Esophagus squamous epithelium (tissue), 5 donors: ENCODE results near the gene PIPOX. TPM values are rescaled to one million over a fixed set of nuclear protein-coding genes. Genes with fewer than 3 reads are reported as not detected.

Experiments
- DNase-seq: peaks from one replicate; lab custom pipeline; 2025; lab: John Stamatoyannopoulos, UW
- H3K27ac ChIP-seq, 4 donors: fragments of 200-600 bp; sonication (generic); one replicate each; pipeline ENCODE4 v1.5.1; 2016 to 2019; ENCODE audit warnings: mild to moderate bottlenecking in 1 of 4
- H3K27me3 ChIP-seq, 4 donors: fragments of 200-600 bp; sonication (generic); 1 replicate in 3 of 4; 2 replicates in 1 of 4; pipeline versions ENCODE4 v1.5.1 to v1.6.0; 2017 to 2021; ENCODE audit warnings: antibody characterized with exemption in 1 of 4
- H3K36me3 ChIP-seq, 3 donors: fragments of 200-600 bp; sonication (generic); one replicate each; pipeline ENCODE4 v1.5.1; 2016 to 2019
- H3K4me1 ChIP-seq, 3 donors: fragments of 200-600 bp; sonication (generic); one replicate each; pipeline ENCODE4 v1.5.1; 2017 to 2019
- H3K4me3 ChIP-seq, 4 donors: fragments of 200-600 bp; sonication (generic); 1 replicate in 3 of 4; 2 replicates in 1 of 4; pipeline ENCODE4 v1.5.1; 2016 to 2019; ENCODE audit warnings: mild to moderate bottlenecking in 2 of 4, moderate library complexity in 1 of 4
- H3K9me3 ChIP-seq, 3 donors: fragments of 200-600 bp; sonication (generic); one replicate each; pipeline ENCODE4 v1.5.1; 2016 to 2019
- CTCF ChIP-seq, 6 experiments: fragments of 450-650 bp in 4 of 6; fragments of 200-600 bp in 2 of 6; sonication (generic) in 2 of 6; IDR thresholded peaks; one replicate each; pipeline ENCODE4 v1.5.1; 2016 to 2019; ENCODE audit warnings: antibody characterized with exemption in 6 of 6, mild to moderate bottlenecking in 4 of 6, moderate library complexity in 4 of 6
- POLR2A ChIP-seq, 4 donors: fragments of 450-650 bp; IDR thresholded peaks; one replicate each; pipeline ENCODE4 v1.6.1; 2017; ENCODE audit warnings: antibody characterized with exemption in 4 of 4, mild to moderate bottlenecking in 4 of 4, moderate library complexity in 3 of 4
- WGBS, 2 donors: methylation state at CpG; one replicate each; pipeline ENCODE4 v1.1.5; 2018; 5-methylcytosine and 5-hydroxymethylcytosine counted together
- intact Hi-C: fragments of 100-400 bp; cut with DNase I; formaldehyde crosslinking; loops from one replicate; pipeline ENCODE4 v1.15.0; 2022
- total RNA-seq, 4 donors: library from RNA; depleted of rRNA; stranded (reverse); fragments of >200 nt; gene quantifications; one replicate each; pipeline ENCODE4 v1.1.0, GENCODE V29; 2016
- donor health status: DM: yes; HTN: yes; CAD: no.

PIPOX gene
- total RNA-seq, 4 donors from 2014 or later = 1.3 to 4.2 TPM; not detected in 2

GRCh38 chr17:29089601-29090044, 46.7 kb downstream of the PIPOX start:
- peaks cover 58 to 100% (median 83%) of the 10 kb centered on the region in 3 donors for H3K36me3 ChIP-seq
- 83 to 92% methylated on average over 10 to 14 of the region's 20 CpGs for WGBS, 2 donors
- intact Hi-C loops = no loop called here
- H3K9me3 ChIP-seq = no peaks in the 10 kb centered on the region
- peaks cover 0 to 12% (median 0%) of the 10 kb centered on the region in 3 donors for H3K4me1 ChIP-seq
- H3K27ac ChIP-seq = no peak overlapping the region
- H3K4me3 ChIP-seq = no peak overlapping the region
- no peaks in the 10 kb centered on the region for H3K27me3 ChIP-seq
- TF ChIP-seq POLR2A (IDR thresholded peaks at IDR 0.05) (no peak), CTCF (IDR thresholded peaks at IDR 0.05) (no peak)
- DNase-seq = no peak

- no peaks in the 10 kb centered on the region for H3K27me3 ChIP-seq
- H3K27ac ChIP-seq = no peak overlapping the region
- DNase-seq = no peak
- TF ChIP-seq CTCF (IDR thresholded peaks at IDR 0.05) (no peak), POLR2A (IDR thresholded peaks at IDR 0.05) (no peak)
- H3K36me3 ChIP-seq = peaks cover 60 to 100% (median 83%) of the 10 kb centered on the region in 3 donors
- H3K4me3 ChIP-seq = no peak overlapping the region
- H3K9me3 ChIP-seq = no peaks in the 10 kb centered on the region
- H3K4me1 ChIP-seq = peaks cover 0 to 12% (median 0%) of the 10 kb centered on the region in 3 donors
- intact Hi-C loops = no loop called here
- WGBS, 2 donors = 79 to 88% methylated on average over 4 of the region's 4 CpGs
These were observed 47.2 kb downstream of the PIPOX start for GRCh38 chr17:29090108-29090507.

DNA sequence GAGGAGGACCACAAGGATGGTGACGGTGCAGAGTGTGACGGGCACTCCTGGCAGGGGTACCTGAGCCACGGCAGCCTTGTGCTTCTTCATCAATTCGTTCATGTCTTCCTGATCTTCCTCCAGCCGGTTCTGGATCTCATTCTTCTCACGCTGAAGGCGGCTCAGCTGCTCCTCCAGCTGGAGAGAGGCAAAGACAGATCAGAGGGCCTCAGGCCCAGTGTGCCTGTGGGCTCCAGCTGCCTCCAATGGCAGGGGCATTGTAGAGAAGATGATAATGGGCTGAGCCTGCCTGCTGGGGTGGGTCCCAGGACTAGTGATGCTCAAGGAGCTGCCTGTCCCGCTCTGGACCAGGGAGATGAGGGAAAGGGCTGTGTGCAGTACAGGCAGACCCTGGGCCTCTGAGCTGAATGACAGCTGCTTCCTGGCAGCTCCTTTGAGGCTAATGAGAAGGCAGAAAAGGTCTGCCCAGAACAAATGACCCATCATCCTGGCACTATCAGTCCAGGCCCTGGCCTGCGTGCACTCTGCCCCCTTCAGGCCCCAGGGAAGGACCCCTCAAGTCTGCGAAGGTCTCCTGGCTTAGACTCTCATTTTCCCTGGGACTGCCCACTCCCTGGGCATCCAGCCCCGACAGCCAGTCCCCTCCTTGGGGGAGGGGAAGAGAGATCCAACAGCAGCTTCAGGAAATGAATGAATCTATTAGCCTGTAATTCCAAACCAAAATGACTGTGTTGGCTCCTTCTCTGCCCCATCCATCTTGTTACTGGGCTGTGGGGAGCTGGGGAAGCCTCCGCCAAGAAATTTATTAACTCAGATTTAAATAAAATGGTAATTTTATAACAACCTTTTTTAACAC, 48.0 kb downstream of the PIPOX start:
- Histone ChIP-seq H3K4me3 (no peak overlapping the region), H3K4me1 (peaks cover 0 to 12% (median 0%) of the 10 kb centered on the region in 3 donors), H3K27me3 (no peaks in the 10 kb centered on the region), H3K36me3 (peaks cover 58 to 100% (median 87%) of the 10 kb centered on the region in 3 donors), H3K27ac (no peak overlapping the region), H3K9me3 (no peaks in the 10 kb centered on the region)
- intact Hi-C loops = no loop called here
- TF ChIP-seq CTCF (IDR thresholded peaks at IDR 0.05) = no peak
- TF ChIP-seq POLR2A (IDR thresholded peaks at IDR 0.05) = no peak
- DNase-seq = no peak
- 80 to 89% methylated on average over 6 to 11 of the region's 12 CpGs for whole genome bisulfite sequencing, 2 donors

- H3K36me3 ChIP-seq = peaks cover 58 to 100% (median 86%) of the 10 kb centered on the region in 3 donors
- no peak for TF ChIP-seq CTCF (IDR thresholded peaks at IDR 0.05)
- no peak for TF ChIP-seq POLR2A (IDR thresholded peaks at IDR 0.05)
- peaks cover 0 to 12% (median 0%) of the 10 kb centered on the region in 3 donors for H3K4me1 ChIP-seq
- intact Hi-C loops = no loop called here
- no peak for DNase-seq
- no peaks in the 10 kb centered on the region for H3K27me3 ChIP-seq
- H3K4me3 ChIP-seq = no peak overlapping the region
- H3K27ac ChIP-seq = no peak overlapping the region
- no peaks in the 10 kb centered on the region for H3K9me3 ChIP-seq
- WGBS, 2 donors = 54 to 57% methylated on average over 6 to 9 of the region's 13 CpGs
These were observed 48.8 kb downstream of the PIPOX start for GRCh38 chr17:29091606-29092289.
